ENCODE data around the gene GTSF1L.

GTSF1L gene

GRCh38 chr20:43716123-43716522, 10.7 kb downstream of the GTSF1L start:
- no peak for TF ChIP-seq CTCF (IDR thresholded peaks at IDR 0.05; ENCODE audit: low read depth, low read length)
- H3K4me3 ChIP-seq (ENCODE audit: low read depth, low read length), result no peak overlapping the region

- no peak overlapping the region for H3K4me3 ChIP-seq (ENCODE audit: low read depth, low read length)
- TF ChIP-seq CTCF (IDR thresholded peaks at IDR 0.05; ENCODE audit: low read depth, low read length), result no peak
These were observed 11.3 kb downstream of the GTSF1L start for GRCh38 chr20:43715511-43715910.

- TF ChIP-seq CTCF (IDR thresholded peaks at IDR 0.05; ENCODE audit: low read depth, low read length), result no peak
- no peak overlapping the region for H3K4me3 ChIP-seq (ENCODE audit: low read depth, low read length)
These were observed 11.8 kb downstream of the GTSF1L start for GRCh38 chr20:43715044-43715443.

- TF ChIP-seq CTCF (IDR thresholded peaks at IDR 0.05; ENCODE audit: low read depth, low read length), result no peak
- no peak overlapping the region for H3K4me3 ChIP-seq (ENCODE audit: low read depth, low read length)
These were observed 15.6 kb downstream of the GTSF1L start for GRCh38 chr20:43711098-43711654.

- TF ChIP-seq CTCF (IDR thresholded peaks at IDR 0.05; ENCODE audit: low read depth, low read length), result no peak
- H3K4me3 ChIP-seq (ENCODE audit: low read depth, low read length), result no peak overlapping the region
These were observed 16.3 kb downstream of the GTSF1L start for GRCh38 chr20:43710370-43711044.

GRCh38 chr20:43702502-43702901, 24.3 kb downstream of the GTSF1L start:
- TF ChIP-seq CTCF (IDR thresholded peaks at IDR 0.05; ENCODE audit: low read depth, low read length), result no peak
- H3K4me3 ChIP-seq (ENCODE audit: low read depth, low read length), result no peak overlapping the region

GRCh38 chr20:43700627-43701026, 26.2 kb downstream of the GTSF1L start:
- no peak for TF ChIP-seq CTCF (IDR thresholded peaks at IDR 0.05; ENCODE audit: low read depth, low read length)
- no peak overlapping the region for H3K4me3 ChIP-seq (ENCODE audit: low read depth, low read length)
